Measurements from ENCODE around the gene CLCN5.
"Not testable (repeated sequence)": the region's sequence is repeated elsewhere in the genome, so short reads cannot be mapped to it uniquely, and the experiment has no call there.

The CLCN5 gene

GRCh38 chrX:49995795-49996455 is 73.5 kb downstream of the CLCN5 start:
- H3K4me3 ChIP-seq (ENCODE audit: low read length), result no peak overlapping the region
- peak; percentile 12 for DNase-seq (ENCODE audit: low read depth)
- TF ChIP-seq, protein P1, sequence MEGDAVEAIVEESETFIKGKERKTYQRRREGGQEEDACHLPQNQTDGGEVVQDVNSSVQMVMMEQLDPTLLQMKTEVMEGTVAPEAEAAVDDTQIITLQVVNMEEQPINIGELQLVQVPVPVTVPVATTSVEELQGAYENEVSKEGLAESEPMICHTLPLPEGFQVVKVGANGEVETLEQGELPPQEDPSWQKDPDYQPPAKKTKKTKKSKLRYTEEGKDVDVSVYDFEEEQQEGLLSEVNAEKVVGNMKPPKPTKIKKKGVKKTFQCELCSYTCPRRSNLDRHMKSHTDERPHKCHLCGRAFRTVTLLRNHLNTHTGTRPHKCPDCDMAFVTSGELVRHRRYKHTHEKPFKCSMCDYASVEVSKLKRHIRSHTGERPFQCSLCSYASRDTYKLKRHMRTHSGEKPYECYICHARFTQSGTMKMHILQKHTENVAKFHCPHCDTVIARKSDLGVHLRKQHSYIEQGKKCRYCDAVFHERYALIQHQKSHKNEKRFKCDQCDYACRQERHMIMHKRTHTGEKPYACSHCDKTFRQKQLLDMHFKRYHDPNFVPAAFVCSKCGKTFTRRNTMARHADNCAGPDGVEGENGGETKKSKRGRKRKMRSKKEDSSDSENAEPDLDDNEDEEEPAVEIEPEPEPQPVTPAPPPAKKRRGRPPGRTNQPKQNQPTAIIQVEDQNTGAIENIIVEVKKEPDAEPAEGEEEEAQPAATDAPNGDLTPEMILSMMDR (conservative IDR thresholded peaks at IDR 0.05; ENCODE audit: low read length), result no peak

DNA sequence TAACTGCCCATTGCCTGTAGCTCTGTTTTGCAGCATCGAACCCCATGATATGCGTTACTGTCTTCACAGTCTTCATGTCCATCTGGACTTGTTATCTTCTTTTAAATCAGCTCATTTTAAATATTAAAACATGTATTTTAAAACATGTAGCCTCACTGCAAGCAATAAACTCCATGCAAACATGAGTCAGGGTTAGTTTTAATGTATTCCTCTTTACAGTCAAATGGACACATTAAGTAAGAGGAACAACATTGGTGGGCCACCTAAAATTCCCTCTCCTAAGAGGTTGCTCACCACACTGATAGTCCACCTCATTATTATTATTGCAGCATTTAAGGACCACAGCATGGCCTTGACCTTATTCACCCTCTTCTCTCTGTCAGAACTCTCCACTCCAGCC is 74.1 kb downstream of the CLCN5 start:
- DNase-seq (ENCODE audit: low read depth), result no peak
- no peak overlapping the region for H3K4me3 ChIP-seq (ENCODE audit: low read length)
- TF ChIP-seq, protein P1 (conservative IDR thresholded peaks at IDR 0.05; ENCODE audit: low read length), result no peak

GRCh38 chrX:49999087-49999486 is 76.7 kb downstream of the CLCN5 start:
- TF ChIP-seq, protein P1 (conservative IDR thresholded peaks at IDR 0.05; ENCODE audit: low read length), result no peak
- peak; percentile 55 for DNase-seq (ENCODE audit: low read depth)
- no peak overlapping the region for H3K4me3 ChIP-seq (ENCODE audit: low read length)

DNA sequence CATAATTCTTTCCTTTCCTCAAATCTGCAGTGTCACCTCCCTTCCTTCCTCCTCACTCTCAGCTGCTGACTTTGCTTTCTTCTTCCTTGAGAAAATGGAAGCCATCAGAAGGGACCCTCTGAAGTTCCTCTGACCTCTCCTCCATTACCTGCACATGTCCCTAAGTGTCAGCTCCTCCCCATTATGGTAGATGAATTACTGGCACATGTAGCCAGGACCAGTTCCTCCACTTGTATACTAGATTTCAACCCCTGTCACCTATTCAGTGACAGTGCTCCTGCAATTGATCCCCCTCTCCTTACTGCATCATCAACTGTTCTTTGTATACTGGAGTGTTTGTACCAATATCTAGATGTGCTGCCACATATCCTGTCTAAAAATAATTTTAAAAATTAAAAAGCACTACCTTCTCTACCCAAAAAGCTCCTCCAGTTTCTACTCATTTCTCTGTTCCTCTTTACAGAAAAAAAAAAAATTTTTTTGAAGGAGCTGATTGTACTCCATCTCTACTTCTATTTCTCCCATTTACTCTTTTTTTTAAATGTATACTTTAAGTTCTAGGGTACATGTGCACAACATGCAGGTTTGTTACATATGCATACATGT is 78.6 kb downstream of the CLCN5 start:
- TF ChIP-seq, protein P1 (conservative IDR thresholded peaks at IDR 0.05; ENCODE audit: low read length), result no peak
- DNase-seq (ENCODE audit: low read depth), result no peak
- H3K4me3 ChIP-seq (ENCODE audit: low read length), result no peak overlapping the region

GRCh38 chrX:50002067-50002714 is 79.8 kb downstream of the CLCN5 start:
- peak; percentile 64 for DNase-seq (ENCODE audit: low read depth)
- no peak overlapping the region for H3K4me3 ChIP-seq (ENCODE audit: low read length)
- TF ChIP-seq, protein P1 (conservative IDR thresholded peaks at IDR 0.05; ENCODE audit: low read length), result no peak

DNA sequence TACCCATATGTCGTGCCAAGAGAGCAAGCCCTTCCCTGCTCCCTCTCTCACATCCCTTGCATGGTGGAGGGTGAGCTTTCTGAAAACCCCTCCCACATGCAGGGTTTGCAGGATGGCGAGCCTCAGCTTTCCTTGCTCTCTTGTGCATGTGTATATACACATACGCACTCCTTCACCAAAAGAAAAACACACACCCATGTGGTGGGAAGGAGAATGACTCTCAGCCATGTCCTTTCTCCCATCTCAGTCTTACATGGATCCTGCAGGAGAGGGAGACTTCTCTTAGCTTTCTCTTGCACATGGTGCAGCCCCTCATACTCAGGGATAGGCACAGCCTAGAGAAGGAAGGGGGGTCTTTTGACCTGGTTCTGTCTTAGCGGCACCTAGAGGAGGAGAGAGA is 81.1 kb downstream of the CLCN5 start:
- TF ChIP-seq, protein P1 (conservative IDR thresholded peaks at IDR 0.05; ENCODE audit: low read length), result no peak
- H3K4me3 ChIP-seq (ENCODE audit: low read length), result no peak overlapping the region
- no peak for DNase-seq (ENCODE audit: low read depth)

DNA sequence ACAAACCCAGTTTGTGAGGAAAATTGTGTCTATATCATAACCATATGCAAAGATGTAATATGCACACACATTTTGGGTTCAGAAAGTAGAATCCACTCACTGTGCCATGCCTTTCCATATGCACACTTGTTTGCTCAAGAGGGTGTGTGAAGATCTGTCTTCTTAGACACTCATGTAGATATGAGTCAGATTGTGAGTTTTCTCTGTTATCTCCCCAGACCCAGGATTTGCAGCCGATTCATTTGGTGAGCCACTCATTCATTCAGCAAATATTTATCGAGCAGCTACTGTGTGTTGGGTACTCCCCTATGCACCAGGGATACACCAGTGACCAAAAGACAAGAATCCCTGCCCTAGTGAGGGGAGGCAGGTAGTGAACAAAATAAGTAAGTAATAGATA is 81.5 kb downstream of the CLCN5 start:
- TF ChIP-seq, protein P1 (conservative IDR thresholded peaks at IDR 0.05; ENCODE audit: low read length), result no peak

GRCh38 chrX:50025591-50025990 is 103.2 kb downstream of the CLCN5 start:
- not testable (repeated sequence) for DNase-seq (ENCODE audit: low read depth); H3K4me3 ChIP-seq (ENCODE audit: low read length)

More for the DNA sequence above, 81.5 kb downstream of the CLCN5 start:
- DNase-seq (ENCODE audit: low read depth), result no peak
- H3K4me3 ChIP-seq (ENCODE audit: low read length), result no peak overlapping the region
